Stimulated activated CD4-positive, alpha-beta T cell treated with anti-CD3 and anti-CD28 coated beads, Interleukin-12 subunit alpha, Interleukin-12 subunit beta, amount 100 ng/mL, for 4 hours (primary cell): ENCODE measurements around the gene LDLRAD4.

Source experiments
- DNase-seq: peaks from one replicate; pipeline ENCODE4 v3.0.0-alpha.2; 2020

LDLRAD4 gene

DNA sequence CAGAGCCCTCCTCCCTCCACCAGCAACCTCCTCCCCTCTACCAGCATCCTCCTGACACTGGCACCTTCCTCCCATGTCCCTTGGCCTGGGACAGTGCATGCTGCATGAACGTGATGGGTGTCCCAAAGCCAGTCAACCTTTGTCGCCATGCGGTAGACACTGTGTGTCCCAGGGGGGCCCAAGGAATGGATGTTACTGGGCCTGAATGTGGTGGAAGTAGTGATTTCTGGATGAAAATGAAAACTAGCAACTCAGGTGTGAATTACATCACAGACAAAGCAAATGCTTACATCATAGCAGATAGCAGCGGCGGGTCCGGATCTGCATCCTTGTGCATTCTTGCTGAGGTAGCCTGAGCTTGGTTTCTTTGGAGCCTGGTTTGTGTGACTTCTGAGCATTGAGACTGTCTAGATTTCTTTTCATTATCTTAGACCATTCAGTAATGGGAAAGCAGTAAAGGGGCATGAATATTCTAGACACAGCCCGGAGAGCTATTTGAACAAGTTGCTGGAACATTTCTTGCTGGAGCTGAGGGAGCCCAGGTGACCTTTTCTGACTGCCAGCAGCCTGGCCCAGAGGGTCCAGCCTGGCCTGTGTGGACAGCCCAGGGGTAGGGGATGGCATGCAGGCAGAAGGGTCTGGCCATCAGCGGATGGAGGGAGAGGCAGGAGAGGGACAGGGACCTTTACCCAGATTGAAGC lies 407.4 kb downstream of the LDLRAD4 start:
- DNase-seq, result no peak

DNA sequence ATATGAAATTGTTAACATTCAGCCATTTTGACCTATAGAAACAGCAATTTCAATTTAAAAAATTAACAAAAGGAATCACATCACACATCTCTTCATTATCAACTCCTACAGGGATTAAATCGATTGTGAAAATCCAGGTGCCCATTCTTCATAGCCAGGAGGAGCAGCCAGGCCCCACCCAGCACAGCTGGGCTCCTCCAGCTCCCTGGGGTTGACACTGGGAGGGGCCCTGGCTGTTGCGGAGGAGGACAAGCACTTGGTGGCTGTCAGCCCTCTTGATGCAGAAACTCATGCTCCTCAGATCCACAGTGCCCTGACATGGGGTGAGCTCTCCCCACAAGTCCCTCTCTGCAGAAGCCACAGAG lies 408.0 kb downstream of the LDLRAD4 start:
- DNase-seq, result no peak

DNA sequence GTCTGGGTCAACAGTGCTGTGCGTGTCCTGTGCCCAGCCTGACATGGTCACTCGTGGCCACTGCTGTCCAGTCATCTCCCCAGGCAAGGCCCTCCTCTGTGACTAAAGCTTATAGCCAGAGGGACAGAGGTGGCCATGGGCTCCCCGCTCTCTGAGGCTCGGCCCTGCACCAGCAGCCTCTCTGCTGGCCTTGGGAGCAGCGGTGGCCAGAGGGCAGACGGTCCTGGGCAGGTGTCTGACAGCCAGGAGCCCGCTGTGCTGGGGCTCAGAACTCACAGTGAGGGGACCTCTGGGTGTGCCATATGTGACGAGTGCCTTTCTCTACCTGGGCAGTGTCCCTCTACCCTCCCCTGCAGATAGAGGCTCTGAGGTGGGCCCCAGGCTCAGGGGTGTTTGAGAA lies 409.1 kb downstream of the LDLRAD4 start:
- DNase-seq, result no peak

DNA sequence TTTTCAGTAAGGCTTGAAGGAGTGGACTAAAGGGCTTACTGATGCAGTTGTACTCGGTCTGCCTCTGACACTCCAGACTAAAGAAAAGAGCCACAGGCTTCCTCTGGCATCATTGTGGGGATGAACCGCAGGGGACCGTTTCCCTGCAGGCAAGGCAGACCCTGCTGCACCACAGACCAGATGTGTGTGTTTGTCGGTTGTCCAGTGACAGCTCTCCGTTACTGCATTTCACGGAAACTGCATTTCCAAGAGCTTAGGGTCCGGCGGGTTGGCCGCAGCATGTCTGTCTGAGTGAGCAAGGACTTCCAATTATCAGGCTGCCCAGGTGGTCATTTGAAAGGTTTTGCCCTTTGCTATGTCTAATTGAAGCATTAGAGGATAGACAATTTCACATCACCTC lies 409.7 kb downstream of the LDLRAD4 start:
- no peak for DNase-seq

DNA sequence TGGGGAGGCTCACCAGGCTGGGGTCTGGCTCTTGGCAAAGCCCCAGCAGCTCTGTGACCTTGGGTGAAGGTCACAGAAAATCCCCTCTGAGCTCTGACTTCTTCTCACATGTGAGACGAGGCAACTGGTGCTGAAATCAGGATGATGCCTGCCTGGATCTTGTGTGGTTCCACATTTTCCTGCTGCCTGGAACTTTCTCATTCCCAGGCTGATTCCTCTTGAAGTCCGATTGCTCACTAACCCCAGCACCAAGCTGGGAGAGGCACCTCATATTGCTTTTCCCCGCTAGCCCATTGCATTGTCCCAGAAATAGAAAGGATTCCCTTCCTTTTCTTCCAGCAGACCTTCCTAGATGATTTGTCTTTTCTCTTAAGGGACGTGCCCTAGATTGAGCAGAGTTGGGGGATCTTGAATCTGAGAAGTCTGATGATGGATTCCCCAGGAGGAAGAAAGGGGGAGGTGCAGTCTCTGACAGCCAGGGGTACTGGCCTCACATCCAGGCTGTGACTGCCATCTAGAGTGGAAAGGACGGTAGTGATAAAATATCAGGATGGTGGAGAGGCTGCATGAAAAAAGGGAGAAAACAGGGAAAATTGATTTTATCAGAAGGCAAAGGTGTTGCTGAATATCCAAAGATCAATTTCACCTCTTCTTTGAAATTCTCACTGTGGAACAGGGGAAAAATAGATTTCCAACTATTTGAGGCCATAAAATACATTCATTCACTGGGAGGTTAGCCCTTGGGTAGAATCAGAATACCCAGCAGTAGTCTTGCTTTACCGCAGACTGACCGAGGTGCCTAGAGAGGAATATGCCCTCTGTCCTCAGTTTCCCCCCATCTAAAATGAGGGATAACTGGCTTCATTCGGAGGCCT lies 411.5 kb downstream of the LDLRAD4 start:
- DNase-seq, result peak; percentile 31

DNA sequence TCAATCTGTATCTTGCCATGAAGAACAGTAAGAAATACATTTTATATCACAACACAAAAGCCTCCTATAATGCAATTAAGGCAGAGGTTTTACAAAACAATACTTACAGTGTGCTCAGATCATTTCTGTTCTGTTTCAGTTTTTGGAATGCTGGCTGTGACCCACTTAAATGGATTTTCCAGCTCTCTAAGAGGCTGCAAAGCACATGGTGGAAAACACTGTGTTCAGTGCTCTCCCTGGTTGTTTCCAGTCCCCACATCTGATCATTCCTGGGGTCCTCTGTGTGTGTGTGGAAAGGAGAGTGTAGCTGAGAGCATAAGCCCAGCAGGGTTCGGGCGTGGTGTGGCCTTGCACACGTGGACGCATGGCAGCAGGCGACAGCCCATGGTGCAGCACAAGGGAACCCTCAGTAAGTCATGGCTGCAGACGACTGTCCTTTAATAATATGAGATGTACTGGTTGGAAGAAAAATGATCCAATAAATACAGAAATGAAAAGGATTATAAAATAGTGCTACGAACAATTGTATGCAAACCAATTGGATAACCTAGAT lies 412.2 kb downstream of the LDLRAD4 start:
- no peak for DNase-seq

DNA sequence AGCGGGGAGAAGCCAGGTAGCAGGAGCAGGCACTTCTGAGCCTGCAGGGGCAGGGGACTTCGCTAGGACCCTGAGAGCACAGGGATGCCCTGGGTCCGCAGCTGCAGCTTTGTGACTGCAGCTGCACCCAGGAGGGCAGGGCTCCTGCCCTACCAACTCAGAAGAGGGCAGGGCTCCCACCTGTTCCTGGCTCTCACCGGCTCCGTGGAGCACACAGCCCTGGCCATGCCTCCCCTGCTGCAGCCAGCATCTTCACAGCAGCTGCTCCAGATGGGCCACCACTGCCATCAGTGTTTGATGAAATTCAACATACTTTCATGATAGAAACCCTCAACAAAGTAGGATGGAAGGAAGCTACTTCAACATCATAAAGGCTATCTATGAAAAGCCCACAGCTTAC lies 415.1 kb downstream of the LDLRAD4 start:
- no peak for DNase-seq

DNA sequence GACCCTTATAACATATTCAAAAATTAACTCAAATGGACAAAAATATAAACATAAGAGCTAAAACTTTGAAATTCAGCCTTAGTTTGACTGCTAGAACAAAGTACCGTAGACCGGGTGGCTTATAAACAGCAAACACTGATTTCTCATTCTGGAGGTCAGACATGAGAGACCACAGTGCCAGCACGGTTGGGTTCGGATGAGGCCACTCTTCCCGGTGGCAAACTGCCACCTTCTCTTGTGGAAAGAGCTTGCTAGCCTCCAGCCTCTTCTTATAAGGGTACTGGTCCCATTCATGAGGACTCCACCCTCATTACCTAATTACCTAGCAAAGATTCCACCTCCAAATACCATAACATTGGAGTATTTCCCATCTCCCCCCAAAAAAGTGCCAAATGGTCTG lies 416.5 kb downstream of the LDLRAD4 start:
- no peak for DNase-seq

DNA sequence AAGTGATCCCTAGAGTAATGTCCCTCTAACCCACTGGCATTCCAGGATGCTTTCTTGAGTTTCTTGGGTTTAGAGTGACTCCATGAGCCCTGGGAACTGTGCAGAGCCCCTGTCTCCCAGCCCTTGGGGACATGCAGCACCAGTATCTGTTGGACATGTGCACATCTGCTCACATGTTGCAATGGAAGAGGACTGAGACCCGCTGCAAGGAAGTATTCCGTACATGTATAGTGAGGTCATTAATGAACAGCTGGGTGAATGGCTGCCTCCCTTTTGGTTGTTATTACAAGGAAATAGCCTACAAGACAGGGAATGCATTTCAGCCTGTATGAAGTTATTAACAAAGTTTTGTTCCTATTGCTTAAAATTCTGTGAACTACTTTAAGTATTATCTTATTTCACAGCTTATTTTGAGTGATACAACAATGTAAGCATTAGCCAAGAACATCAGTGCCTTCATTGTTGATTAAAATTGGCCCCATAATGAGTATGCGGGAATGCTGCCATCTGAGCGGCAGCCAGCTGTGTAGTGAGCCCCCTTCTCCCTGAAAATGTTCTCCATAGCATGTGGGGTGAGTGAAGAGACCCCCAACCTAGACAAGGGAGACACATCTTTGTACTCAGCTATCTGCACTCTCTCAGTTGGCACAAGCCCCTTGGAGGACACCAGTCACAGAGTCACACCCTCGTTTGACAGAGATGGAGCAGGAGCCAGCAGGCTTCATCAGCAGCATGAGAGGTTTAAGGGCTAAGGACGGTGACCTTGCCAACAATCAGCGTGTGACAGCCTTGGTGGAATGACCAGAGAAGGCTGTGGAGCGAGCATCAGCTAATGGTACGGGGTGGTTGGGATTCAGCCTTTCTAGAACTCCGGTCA lies 420.4 kb downstream of the LDLRAD4 start:
- no peak for DNase-seq

DNA sequence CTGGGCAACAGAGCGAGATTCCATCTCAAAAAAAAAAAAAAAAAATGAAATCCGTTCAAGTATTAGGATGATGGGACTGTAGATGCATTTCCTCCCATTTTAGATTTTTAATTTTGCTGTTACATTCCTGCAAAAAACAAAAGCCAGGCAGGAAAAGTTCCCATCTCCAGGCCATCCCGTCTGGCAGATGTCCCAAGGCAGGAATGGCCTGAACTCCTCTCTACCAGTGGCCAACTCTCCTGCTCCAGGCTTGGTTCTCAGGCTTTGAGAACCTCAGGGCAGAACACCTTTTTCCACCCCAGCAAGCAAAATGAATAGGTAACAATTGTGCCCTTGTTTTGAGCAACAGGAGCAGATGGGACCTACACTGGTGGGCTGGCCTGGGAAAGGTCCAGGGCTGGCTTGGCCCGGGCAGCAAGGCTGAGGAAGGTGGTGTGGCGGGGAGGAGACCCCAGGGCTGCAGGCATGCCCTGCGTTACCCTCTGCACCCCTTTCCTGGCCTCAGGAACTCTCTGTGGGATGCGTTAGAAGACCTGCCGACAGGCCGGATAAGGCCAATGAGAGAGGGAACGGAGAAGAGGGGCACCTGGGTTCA lies 421.8 kb downstream of the LDLRAD4 start:
- DNase-seq, result no peak

DNA sequence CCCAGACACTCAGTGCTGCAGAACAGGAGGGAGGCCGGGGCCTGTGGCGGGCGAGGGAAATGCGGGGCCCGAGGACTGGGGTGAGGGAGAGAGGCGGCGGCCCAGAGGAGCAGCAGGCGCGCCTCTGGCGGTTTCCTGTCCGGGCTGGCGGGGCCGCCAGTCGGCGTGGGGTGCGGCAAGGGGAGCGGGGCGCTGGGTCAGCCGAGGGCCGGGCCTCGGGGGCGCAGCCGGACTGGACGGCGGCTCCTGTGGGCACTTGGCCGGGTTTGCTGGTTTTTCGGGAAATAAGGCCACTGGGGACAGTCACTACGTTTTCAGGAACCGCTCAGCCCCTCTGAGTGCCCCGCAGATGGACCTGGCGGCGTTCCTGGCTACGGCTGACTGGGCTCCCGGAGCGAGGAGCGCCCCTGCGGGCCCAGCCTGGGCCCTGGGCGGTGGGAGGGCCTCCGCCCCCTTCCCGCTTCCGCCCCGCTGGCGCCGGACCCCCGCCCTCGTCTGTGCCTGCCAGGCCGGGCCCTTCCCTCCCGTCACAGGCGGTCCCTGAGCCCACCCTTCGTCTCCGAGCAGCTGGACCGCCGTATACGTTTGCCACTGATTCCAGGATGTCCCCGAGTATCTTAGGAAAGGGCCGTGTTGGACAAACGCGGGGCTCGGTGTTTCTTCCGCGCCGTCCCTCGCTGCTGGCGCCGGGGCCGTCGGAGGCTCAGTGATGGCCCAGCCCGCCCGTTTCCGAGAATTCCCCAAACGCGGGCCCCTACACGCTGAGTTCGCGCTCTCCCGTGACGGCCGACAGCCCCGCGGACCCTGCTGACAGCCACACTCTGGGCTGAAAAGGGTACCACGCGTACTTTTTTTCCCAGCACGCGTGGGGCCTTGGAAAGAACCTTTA lies 423.2 kb downstream of the LDLRAD4 start:
- no peak for DNase-seq

DNA sequence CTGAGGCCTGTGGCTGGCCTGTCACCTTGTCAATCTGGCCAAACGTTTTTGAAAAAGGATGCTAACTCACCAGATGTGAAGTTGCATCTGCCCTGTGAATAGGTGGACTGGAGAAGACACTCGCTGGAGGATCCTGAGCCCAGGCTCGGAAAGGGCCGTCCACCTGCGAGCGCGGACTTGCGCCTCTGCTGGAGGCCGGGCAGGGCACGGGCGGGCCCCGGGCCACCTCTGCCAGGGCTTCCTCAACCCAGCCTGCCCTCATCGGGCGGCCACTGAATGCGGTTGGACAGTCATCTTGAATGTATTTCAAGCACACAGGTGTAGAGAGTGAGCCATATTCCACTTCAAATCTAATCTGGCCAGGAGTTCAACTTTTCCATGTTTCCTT lies 423.9 kb downstream of the LDLRAD4 start:
- DNase-seq, result no peak

DNA sequence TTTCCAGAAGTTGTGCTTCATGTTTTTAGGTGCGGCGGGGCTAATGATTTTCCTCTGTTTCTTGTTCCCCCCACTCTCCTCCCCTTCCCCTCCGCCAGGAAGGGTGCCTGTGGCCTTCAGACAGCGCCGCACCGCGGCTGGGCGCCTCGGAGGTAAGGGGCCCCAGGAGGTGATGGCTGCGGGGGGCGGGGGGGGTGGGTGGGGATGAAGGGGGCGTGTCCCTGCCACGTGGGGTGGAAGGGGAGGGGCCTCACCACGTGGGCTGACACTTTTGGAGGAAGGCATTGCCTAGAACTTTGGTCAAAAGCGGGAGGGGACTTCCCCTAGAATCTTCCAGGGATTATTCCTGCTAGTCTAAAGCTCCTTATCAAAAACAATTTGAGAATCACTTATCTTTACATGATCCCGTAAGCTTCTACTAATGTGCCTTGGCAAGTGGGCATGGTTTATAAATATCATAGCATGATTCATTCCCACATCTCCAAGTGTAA lies 424.7 kb downstream of the LDLRAD4 start:
- DNase-seq, result no peak

DNA sequence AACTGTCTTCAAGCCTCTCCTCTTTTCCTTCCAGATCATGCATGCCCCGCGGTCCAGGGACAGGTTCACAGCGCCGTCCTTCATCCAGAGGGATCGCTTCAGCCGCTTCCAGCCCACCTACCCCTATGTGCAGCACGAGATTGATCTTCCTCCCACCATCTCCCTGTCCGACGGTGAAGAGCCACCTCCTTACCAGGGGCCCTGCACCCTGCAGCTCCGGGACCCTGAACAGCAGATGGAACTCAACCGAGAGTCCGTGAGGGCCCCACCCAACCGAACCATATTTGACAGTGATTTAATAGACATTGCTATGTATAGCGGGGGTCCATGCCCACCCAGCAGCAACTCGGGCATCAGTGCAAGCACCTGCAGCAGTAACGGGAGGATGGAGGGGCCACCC lies 426.5 kb downstream of the LDLRAD4 start:
- DNase-seq, result no peak

DNA sequence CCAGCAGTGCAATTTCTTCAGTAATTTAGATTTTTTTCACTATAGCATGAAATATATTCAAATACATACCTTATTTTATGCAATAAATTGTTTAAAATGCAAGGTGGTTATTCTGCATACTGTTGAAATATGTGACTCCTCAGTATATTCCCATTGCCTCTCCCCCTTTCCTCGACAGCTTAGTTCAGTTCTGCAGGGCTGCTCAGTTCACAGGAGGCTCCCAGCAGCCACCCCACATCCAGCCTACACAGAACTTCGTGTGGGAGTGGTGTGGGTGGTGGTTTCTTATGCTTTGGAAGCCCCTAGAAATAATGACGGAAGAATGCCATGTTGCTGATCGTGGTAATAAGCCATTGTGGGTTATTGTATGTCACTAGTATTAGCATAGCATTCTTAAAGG lies 428.1 kb downstream of the LDLRAD4 start:
- no peak for DNase-seq

DNA sequence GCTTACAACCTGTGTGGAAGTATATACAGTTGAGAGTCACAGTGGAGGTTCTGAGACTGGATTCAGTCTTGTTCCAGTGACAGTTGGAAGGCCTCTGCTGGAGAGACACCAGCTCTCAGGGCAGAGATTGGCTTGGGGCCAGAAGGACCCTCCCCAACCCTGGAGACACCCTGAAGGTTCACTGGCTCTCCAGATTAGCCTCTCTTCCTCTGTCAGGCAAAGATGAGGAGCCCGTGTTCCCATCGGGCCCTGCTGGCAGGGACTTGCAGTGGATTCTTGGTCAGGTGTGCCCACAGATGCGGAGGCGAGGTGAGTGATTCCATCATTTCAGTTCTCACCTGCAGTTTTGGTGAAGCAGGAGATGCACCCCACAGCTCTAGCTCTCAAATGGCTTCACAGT lies 429.2 kb downstream of the LDLRAD4 start:
- no peak for DNase-seq

DNA sequence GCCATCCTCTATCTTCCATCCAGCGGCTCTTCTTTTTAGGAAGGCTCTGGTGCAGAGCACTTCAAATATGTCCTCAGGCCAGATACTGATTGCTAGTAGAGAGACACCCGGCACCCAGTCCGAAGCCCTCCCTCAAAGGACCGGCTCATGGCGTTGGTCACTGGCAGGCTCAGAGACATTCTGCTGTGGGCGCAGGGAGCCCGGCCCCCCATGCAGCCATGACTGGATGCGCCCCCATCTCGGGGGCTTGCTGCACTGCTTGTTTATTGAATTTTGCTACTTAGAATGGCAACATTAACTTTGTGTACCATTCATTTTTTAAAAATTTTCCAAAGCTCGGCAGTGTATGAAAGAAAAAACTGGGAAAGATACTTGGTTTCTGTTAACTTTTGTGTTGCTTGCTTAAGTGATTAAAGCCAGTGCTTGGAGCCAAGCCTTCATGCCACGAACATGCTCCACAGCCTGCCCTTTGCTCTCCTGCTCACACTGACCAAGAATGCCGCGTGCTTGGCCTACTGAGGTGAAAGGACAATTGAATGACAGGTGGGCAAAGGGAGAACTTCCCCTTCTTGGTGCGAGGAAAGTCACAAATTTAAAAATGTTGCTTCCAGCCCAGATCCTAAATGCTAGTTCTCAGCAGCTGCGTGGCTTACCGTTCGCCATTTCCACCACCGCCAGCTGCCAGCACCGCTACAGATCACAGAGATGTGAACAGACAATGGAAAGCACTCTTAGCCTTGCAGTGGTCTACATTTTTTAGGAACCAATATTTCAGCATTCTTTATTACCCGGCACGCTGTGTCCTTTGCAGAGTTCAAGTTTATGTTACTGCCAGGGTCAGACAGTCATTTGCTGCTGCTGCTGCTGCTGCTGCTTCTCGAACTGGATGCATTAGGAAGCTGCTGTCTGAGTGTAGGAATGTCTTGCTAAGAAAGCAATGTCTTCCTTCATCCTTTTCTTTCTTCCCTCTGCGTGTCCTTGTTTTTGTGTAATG lies 431.1 kb downstream of the LDLRAD4 start:
- no peak for DNase-seq

DNA sequence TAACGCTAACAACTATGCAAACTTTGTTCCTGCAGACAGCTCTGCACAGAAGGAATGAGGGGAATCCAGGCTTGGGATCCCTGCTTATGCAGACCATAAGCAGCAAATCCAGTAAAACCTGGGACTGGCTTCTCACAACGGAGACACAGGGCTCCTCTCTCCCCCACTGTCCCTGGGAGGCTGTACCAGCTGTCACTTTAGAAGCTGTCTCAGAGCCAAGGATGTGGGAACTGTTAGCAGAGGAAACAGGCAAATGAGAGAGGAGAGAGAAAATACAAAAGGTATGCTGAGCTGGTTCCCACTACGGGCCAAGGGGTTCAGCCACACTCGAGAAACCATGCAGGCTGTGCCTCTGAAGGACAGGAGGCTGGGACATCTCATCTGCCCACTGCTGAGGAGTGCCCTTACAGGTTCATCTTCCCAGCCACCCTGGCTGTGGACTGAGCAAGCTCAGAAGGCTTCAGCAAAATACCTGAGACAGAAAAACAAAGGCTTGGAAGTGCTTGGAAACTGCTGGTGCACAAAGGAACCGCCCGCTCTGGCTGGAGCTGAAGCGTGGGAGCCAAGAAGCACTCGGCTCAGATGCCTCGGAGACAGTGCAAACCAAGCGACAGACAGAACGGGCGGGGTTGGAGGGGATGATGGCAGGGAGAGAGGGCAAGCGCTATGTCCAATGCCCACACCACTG lies 435.3 kb downstream of the LDLRAD4 start:
- no peak for DNase-seq

DNA sequence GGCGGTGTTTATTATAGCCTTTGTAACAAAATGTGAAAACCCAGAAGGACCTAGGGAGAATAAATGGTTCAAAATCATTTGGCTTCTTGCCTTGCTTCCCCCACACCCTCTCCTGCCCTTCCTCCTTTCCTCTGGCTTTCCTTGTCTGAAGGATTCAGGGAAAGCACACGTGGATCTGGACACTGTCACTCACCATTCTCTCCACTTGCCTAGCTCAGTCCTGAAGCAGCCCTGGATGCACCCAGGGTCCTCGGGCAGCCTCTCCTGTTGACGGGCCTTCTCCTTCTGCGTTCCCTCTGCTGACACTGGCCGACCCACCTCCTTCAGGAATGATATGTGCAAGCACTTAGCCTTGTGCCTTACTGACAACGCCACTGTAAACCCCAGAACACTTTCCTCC lies 439.4 kb downstream of the LDLRAD4 start:
- no peak for DNase-seq
